Stimulated activated CD4-positive, alpha-beta T cell treated with anti-CD3 and anti-CD28 coated beads, Interleukin-12 subunit alpha, Interleukin-12 subunit beta, amount 100 ng/mL, for 48 hours (primary cell): ENCODE data around the gene SLC35G2.
"Not testable (repeated sequence)": the region's sequence is repeated elsewhere in the genome, so short reads cannot be mapped to it uniquely, and the experiment has no call there.

Experiments
- DNase-seq, 3 donors: peaks; one replicate each; pipeline ENCODE4 v3.0.0-alpha.2; 2020; ENCODE audit warnings: low read depth in 2 of 3, low spot score in 1 of 3

The SLC35G2 gene

DNA sequence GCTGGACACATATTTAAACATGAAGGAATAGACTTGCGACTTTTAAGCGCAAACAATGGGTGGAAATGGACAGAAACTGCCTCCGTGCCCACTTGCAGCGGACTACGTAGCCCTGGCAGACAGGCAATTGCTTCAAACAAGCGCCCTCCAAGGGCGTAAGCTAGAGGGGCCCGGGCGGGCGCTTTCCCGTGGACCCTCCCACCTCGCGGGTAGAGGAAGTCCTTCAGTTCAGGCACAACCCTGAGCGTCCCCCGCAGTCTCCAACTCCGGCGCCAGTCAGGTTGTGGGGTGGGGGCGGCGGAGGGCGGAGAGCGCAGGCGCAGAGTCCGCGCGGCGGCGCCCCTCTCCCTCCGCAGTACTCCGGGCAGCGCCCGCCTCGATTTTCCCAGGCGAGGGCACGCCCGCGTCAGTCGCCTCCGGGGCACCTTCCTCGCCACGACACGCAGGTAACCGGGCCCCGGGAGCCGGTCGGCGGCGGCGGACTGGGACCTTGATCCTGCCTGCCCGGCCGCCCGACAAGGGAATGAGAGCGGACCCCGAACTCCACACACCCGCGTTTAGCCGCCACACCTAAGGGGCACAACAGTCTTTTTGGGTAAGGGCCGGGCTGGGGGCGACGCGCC lies at the start of gene SLC35G2:
Gene SLC35G2 (plus strand): TSS at position 358 of the 623 bp plus-strand sequence. CDS start 35,335 bp downstream, outside the sequence.
- peak in 1 of 3 donors; percentile 24 for DNase-seq

DNA sequence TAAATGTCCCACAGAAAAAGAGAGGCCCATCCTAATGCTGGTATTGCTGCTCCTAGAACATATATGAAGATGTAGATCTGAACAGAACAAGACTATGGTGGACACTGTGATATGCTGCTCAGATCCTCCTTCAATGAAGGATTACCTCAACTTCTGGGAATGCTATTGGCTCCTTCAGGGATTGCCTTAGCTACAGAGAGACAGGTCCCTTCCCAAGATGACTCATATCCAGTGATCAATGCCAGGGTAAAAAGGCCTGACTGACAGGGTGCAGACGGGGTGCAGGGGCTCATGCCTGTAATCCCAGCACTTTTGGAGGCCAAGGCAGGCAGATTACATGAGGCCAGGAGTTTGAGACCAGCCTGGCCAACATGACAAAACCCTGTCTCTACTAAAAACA lies 46.2 kb upstream of the SLC35G2 start:
- DNase-seq, result no peak

DNA sequence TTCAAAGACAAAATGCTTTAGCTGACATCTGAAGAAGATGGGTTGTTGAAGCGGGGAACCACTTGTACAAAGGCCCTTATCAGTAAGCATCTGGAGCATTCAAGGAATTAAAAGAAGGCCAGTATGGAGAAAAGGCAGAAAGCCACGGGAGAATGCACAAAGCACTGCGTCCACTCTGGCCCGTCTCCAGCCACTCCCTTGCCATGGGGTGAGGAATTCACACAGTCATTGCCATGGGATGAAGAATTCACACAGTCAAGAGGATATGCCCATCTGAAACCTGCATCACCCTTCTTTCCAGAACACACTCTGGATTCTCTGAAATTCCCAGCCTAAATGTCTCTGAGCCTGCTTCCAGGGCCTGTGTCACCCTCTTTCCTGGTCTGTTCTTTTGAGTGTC lies 40.1 kb upstream of the SLC35G2 start:
- DNase-seq, result no peak

DNA sequence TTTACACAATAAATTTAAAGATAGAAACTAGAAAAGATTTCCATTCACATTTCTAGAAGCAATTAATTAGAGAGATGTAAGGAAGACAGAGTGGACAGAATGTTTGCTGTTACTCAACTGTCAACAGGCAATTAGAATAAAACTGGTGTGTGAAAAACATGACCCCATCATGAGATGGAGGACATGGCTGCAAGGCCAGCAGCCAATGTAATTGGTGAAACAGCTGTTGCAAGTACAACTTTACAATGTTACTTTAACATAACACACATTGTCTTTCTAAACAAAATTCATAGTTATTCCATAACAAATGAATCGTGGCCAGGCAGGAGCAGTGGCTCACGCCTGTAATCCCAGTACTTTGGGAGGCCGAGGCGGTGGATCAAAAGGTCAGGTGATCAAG lies 38.2 kb upstream of the SLC35G2 start:
- no peak for DNase-seq

DNA sequence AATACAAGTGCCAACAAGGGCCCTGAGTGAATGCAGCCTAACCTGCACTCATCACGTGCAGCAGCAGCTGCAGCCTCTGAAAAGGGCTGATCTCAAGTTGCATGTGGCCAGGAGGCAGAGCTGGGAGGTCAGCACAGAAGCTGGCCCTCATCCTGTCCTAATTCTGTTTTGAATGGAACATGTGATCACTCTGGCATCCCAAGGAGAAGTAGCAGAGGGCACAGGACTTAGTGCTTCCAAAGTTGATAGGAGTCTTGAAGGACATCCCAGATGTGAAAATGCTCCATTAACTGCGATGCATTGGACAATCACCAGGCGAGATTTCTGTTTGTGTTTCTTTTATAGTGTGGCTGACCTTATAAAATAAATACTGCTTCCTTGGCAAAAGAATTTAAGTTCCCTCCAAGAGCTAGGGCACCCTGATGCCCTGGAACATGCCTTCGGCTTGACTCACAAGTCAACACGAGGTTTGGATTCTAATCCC lies 35.2 kb upstream of the SLC35G2 start:
- DNase-seq, result no peak

DNA sequence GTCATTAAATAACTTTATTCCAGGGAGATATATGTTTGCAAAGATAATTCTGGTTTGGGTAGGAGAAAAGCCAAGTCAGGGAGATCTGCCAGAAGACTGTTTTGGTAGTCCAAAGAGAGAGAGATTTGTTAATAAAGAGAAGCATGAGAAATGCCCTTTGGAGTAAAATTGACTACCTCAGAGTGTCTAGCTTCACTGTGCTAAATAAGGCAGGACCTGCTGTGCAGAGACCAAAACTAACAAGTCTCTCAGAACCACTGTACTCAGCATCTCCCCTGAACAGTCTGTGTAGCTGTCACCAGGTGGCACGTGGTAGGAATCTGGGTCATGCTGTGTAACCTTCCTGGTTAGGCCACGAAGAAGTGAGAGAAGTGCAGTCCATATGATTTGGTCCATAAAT lies 31.6 kb upstream of the SLC35G2 start:
- no peak for DNase-seq

DNA sequence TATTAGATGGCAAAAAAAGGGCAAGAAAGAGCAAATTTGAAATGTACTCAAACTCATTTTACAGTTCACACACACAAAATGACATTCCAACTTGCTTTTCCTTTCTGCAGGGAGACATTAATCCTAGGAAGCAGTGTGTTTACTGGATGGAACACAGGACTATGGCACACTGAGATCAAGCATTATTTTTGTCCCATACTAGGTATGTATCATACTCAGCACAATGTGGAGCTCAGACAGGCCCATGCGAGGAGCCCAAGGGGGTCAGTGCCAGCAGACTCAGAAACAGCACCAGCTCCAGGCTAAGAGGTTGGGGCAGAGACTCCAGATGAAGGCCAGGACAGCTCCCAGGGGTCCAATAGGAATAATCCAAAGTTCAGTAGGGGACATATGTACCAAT lies 30.8 kb upstream of the SLC35G2 start:
- no peak for DNase-seq

DNA sequence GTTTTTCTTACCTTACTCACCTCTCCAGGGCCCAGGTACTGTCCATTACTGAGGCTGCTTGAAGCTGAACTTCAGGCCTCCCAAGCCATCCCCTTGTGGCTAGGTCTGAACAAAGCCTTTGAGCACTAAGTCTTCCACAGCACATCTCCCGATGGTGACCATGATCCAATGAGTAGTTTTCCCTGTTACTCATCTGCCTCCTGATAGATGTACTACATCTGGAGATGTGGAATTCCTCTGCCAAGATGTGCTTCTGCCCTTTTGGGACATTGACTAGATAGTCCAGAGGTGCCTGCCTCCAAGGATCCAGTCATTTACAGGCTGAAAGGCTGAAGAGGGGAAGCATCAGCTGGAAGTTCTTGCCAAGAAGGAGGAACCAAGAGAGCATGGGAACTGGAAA lies 28.9 kb upstream of the SLC35G2 start:
- DNase-seq, result no peak

DNA sequence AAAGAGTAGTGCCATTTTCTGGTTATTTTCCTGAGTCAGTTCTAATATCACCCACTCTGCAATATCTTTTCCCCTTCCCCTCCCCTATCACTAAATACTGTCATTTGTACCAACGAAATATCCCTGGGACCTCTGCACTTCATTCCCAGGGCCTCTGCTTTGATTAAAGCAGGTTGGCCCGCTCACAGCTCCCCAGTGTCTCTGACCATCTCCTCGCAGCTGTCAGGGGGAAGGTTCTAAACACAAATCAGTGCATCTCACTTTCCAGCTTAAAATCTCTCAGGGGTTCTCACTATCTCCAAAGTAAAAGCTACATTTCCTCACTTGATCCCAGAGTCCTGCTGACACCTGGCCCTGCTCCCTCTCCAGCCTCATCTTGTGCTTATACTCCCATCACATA lies 28.1 kb upstream of the SLC35G2 start:
- no peak for DNase-seq

DNA sequence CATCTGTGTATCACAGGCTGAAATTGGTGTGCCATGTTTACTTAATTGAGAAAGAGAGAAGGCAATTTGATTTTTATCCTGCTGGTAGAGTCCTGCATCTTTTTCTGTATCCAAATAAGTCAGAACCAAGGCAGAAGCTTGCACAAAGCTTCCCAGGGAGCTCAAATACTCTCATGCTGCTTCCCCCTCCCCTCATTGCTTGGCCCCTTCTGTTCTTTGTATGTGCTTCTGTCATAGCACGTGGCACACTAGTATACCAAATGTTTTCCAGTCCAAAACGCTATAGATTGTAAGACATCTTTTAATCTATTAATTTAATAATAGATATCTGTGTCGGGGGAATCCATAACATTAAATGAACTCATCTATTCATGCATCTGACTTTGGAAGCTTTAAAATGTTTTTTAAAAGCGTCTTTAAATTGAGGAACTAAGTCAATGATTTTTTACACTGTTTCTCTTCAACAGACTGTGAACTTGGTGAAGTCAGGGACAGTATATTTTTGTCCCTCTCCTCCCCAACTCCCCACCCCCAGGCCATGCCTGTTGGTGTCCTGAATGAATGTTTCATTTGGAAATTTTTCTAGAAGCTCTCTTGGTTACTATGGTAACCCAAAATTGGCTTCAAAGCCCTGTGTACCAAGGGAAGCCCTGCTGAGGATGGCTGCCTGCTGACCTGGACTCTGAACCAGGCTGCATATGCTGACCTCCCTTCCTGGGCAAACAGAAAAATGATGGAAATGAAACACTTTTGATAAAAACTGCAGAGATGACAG lies 26.2 kb upstream of the SLC35G2 start:
- no peak for DNase-seq

DNA sequence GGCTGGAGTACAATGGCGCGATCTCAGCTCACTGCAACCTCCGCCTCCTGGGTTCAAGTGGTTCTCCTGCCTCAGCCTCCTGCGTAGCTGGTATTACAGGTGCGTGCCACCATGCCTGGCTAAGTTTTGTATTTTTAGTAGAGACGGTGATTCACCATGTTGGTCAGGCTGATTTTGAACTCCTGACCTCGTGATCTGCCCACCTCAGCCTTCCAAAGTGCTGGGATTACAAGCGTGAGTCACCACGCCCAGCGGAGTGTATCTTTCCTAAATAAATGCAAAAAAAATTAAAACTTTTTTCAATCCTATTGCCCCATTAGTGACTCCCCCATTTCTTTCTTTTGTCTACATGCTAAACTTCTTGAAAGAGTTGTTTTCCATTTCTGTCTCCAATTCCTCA lies 17.8 kb upstream of the SLC35G2 start:
- not testable (repeated sequence) for DNase-seq

DNA sequence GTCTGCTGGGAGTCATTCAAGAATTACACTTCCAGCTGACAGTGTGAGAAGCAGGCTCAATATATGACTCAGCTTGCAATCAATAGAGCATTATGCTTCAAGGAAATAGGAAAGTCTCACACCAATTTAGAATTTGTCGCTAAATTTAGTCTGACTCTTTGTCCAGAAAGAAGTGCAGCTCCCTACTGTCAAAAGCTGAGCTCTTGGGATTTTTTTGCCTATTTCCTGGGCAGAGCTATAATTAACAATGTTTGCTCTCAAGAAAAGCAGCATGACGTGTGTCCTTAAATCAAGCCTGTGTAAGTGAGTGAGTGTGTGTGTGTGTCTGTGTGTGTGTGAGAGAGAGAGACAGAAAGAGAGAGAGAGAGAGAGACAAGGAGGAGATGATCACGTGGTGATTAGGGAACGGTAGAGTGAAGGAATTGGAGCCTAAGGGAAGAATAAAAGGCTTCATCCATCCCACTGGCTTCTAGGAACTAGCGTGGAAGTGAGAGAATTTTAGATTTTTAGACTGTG lies 16.4 kb upstream of the SLC35G2 start:
- no peak for DNase-seq

DNA sequence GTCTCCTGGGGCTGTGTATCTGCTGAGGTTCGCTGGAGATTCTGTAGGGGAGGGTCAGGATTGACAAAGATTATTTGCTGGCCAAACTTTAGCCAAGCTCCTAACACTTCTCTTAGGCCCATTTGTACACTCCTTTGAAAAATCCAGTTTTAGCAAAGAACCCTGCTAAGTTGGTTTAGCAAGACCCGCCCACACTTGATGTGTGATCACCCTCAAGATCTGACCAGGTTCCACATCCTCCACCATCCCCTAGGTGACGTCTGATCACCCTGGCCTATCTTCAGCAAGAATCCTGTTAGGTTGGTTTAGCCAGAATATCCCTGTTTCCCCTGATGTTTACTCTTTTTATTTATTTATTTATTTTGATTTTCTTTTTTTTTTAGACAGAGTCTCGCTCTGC lies 14.8 kb upstream of the SLC35G2 start:
- no peak for DNase-seq

DNA sequence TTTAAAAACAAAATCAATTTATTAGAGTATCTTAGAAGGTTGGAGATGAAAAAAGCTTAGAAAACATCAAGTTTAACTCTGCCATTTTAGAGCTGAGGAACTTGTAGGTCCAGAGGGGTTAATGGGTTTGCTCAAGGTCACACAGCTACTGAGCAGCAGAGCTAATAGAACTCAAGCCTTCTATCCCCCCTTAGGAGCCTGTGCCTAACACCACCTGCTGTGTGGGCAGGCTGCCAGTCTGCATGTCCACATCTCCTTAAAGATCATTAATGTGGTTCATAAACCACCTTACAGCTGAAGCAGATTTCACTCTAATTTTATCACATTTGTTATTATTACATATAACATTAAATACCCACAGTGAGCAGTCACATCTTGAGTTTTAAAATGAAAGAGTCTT lies 14.1 kb upstream of the SLC35G2 start:
- no peak for DNase-seq

DNA sequence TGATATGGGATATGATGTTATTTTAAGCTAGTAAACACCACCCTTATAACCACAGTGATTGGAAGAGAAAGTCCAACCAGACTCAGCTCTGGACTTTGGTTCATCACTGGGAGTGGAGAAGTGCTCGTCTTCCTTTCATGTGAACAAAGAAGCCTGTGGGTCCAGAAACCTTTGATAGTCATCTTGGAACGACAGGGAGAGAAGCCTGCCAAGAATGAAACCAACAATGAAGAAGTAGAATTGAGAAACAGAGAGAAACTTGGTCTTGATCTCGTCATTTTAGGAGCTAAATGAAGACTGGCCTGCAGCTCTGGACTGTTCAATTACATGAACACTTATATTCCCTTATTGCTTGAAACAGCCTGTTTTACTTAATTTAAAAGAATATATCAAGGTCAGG lies 13.1 kb upstream of the SLC35G2 start:
- DNase-seq, result no peak

DNA sequence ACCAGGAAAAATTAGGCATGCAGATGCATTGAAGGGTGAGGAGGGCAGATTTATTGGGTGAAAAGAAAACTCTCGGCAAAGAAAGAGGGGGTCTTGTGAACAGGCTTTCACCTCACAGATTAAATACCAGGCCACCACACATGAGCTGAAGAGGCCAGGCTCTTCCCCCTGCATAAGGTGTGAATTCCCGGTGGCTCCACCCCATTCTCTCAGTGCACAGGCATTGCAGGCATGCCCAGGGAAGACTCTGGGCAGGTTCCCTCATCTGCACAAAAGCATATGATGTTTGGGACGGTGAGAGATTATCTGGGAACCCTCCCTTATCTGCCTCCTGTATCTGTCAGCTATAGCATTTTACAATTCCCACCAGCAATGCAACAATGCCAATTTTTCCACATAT lies 7.2 kb upstream of the SLC35G2 start:
- no peak for DNase-seq

DNA sequence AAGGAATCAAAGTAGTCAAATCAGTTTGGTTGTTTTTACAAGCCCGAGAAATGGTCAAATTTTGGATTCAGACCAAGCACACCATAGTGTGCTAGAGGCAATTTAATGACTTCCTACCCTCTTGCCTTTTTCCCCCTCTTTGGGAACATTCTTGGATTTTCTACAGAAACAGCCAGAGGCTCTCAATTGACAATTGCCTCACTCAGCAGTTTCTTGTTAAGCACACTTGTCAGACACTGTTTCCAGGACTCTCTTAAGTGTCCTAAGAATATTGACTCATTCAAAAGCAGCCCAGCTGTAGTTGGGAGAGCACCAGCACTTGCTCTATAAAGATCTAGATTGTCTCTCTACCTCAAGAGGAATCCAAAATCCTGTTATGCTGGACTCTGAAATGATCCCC lies 1.5 kb upstream of the SLC35G2 start:
- no peak for DNase-seq

DNA sequence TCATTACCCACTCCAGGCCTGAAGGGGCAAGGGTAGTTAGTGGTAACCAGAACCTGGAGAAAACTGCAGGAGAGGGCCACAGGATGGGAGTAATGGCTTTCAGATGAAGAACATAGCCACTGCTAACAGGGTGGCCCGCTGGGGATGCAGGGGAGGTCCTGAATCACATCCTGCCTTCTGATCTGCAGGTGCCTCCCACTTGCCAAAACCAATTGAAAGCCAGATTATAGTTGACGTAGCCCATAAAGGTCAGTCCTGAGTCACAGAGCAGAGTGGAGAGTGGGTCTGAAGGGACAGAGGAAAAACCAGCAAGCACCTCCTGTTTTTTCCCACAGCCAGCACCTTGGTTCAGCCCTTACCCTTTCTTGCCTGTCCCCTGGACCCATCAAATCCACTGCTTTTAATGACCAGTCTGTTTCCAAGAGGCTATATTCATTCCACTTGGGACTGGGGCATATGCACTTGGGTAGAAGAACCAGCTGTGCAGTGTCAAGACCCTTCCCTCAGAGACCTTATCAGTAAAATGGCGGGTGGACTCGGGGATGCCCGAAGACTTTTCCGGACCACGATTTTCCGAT lies 646 bp upstream of the SLC35G2 start:
- peak in 2 of 3 donors; percentile 30 to 40 for DNase-seq

DNA sequence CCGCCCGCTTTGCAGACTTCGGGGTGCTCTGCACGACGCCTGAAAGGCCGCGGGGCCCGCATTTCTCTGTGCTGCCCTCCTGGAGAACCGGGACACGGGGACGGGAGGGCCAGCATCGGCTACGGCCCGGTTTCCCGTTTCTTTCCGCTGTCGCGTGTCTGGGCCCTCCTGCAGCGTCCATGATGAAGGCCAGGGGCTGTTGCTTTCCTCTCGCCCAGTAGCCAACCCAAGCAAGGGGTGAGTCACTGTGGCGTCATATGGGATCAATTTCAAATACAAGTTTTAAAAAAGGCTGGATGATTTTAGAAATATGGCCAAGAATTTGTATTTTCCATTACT lies 435 bp downstream of the SLC35G2 start:
- DNase-seq, result peak in 1 of 3 donors; percentile 18

DNA sequence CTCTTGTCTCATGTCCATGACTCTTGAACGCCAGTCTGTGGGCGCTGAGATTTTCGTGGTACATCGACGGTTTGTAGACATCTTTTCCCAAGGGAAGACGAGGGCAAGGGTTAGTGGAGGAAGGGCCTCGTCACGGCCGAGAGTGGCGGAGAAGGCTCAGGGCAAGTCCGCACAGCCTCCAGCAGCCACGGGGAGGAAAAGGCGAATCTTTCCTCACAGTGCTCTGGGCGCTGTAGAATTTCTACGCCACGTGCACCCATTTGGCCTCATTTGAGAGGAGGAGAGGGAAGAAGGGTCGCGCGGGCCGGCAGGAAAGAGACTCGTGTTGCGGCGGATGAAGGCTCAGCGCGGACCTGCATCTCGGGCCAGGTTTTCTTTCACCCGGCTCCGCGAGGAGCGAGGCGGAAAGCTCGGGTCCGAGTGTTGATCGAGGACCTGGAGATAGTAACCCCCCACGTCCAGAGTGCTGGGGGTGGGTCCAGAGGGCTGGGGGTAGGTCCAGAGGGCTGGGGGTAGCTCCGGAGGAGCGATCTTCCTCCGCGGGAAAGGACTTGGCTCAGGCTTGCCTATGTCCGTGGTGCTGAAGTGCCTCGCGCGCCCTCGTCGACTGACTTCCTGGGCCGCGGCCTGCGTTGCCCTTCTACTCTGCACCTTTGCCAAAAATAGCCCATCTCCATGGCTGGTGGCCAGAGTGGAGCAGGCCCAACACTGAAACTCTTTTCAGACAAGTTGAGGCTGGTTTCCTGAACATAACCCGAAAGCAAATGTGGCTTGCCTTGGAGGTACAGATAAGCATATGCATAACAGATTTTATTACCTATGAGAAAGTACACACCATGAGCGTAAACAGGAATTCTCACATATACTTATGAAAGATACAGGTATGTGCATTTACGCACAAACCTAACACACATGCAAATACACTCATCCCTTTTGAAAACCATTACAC lies 1.1 kb downstream of the SLC35G2 start:
- no peak for DNase-seq

DNA sequence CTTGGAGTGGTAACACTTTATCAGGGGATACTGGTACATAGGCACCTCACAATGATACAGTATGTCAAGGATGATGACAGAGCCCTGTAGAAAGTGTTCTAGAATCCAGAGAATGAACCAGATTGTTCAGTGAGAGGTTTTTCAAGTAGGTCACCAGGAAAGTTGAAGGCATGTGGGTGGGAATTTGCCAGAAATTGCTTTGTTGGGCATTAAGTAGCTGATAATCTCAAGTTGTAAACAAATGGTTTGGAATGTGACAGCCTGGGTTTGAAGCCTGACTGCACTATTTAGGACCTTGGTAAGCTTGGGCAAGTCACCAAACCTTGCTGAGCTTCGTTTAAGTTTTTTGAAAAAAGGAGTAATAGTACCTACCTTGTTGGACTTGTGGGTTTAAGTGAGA lies 12.5 kb downstream of the SLC35G2 start:
- no peak for DNase-seq
